ENCODE results near the gene RPGRIP1L. TPM values are rescaled to one million over a fixed set of nuclear protein-coding genes. Genes with fewer than 3 reads are reported as not detected.

The RPGRIP1L gene
- total RNA-seq, 1 donor: 22.0 TPM

DNA sequence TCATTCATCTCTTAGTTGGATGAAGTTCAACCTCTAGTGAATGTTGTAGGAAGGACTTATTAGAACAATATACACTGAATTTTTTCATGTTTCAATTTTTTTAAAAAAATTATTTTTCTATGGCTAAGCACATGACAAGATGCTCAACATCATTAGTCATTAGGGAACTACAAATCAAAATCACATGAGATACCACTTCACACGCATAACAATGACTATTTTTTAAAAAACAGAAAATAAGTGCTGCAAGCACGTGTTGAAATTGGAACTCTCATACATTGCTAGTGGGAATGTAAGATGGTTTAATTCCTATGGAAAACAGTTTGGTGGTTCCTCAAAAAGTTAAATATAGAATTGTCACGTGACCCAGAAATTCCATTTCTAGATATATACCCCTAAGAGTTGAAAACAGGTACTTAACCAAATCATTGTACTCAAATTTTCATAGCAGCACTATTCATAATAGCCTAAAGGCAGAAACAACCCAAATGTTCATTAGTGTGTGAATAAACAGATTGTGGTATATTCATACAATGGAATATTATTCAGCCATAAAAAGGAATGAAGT lies 115.5 kb downstream of the RPGRIP1L start:
- TF ChIP-seq, protein P1, sequence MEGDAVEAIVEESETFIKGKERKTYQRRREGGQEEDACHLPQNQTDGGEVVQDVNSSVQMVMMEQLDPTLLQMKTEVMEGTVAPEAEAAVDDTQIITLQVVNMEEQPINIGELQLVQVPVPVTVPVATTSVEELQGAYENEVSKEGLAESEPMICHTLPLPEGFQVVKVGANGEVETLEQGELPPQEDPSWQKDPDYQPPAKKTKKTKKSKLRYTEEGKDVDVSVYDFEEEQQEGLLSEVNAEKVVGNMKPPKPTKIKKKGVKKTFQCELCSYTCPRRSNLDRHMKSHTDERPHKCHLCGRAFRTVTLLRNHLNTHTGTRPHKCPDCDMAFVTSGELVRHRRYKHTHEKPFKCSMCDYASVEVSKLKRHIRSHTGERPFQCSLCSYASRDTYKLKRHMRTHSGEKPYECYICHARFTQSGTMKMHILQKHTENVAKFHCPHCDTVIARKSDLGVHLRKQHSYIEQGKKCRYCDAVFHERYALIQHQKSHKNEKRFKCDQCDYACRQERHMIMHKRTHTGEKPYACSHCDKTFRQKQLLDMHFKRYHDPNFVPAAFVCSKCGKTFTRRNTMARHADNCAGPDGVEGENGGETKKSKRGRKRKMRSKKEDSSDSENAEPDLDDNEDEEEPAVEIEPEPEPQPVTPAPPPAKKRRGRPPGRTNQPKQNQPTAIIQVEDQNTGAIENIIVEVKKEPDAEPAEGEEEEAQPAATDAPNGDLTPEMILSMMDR (IDR thresholded peaks at IDR 0.05; ENCODE audit: insufficient read depth, low read depth, low read length): no peak
- DNase-seq (ENCODE audit: low read depth): no peak
- no peak overlapping the region for H3K4me3 ChIP-seq (ENCODE audit: low read depth, low read length)

DNA sequence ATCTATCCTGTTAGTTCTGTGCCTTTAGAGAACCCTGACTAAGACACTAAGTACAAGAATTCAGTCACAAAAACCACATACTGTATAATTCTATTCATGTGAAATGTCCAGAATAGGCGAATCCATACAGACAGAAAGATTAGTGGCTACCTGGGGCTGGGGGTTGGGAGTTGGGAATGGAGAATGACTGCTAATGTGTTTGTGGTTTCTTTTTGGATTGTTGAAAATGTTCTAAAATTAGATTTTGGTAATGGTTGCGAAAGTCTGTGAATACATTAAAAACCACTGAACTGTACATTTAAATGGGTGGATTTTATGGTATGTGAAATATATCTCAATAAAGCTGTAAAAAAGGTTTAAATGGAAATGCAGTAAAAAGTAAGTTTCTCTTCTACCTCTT lies 120.3 kb downstream of the RPGRIP1L start:
- TF ChIP-seq, protein P1 (IDR thresholded peaks at IDR 0.05; ENCODE audit: insufficient read depth, low read depth, low read length): no peak
- no peak for DNase-seq (ENCODE audit: low read depth)
- H3K4me3 ChIP-seq (ENCODE audit: low read depth, low read length): no peak overlapping the region

DNA sequence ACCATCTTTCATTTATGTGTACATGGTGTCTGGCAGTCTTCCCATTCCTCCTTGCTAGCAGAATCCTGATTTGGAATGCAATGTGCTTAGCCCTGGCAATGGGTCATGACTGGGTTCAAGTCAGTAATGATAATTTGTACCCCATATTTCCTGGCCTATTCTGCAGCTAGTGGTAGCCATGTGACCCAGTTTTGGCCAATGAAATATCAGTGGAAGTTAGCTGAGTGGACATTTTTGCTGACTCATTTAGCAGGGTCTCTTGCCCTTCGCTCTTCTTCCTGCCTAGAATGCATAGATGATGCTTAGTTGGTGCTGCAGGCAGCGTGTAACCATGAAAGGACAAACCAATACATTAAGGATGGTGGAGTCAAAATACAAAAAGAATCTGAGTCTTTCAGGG lies 121.9 kb downstream of the RPGRIP1L start:
- no peak overlapping the region for H3K4me3 ChIP-seq (ENCODE audit: low read depth, low read length)
- no peak for DNase-seq (ENCODE audit: low read depth)
- TF ChIP-seq, protein P1 (IDR thresholded peaks at IDR 0.05; ENCODE audit: insufficient read depth, low read depth, low read length): no peak

DNA sequence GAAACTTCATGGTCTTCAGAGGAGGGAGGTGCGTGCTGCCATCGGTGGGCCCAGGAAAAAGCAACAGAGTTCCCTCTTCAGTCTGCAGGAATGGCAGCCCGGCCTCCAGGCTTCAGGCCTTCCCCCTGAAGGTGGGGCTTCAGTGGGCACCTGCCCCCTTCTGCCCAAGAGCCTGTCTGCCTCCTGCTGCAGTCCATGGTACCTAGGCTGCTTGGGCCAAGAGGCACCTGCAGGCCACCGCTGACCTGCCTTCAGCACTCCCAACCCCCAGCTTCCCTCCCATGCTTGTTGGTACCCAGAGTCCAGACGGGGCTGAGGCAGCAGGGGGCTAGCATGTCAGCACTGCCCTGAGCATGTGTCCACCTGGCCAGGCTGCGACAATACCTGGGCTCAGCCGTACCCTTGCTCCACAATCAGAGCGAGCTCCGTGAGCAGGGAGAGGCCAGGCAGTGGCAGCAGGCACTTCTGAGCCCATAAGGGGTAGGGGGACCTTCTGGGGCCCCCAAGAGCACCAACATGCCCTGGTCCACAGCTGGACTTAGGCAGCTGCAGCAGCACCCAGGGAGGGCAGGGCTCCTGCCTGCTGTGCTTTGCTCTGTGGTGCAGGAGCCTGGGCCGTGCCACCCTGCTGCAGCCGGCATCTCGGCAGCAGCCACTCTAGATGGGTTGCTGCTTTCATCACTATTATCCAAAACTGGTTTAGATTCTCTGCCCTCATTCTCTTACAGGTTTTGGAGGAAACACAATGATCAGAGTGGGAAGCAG lies 123.4 kb downstream of the RPGRIP1L start:
- TF ChIP-seq, protein P1 (IDR thresholded peaks at IDR 0.05; ENCODE audit: insufficient read depth, low read depth, low read length): no peak
- no peak overlapping the region for H3K4me3 ChIP-seq (ENCODE audit: low read depth, low read length)
- DNase-seq (ENCODE audit: low read depth): no peak

DNA sequence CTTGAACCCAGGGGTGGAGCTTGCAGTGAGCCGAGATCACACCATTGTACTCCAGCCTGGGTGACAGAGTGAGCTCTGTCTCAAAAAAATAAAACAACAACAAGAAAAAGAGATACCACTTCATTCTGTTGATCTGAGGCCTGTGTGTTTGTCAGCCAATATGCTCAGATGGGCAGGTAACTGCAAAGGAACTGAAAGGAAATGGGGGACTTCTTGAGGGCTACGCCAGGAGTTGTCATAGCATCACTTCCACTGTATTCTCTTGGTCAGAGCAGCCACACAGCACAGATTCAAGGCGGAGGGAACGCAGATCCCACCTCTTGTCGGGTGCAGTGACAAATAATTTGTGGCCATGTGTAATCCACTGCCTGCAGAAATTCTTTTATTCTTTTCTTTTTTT lies 126.8 kb downstream of the RPGRIP1L start:
- DNase-seq (ENCODE audit: low read depth): no peak
- TF ChIP-seq, protein P1 (IDR thresholded peaks at IDR 0.05; ENCODE audit: insufficient read depth, low read depth, low read length): no peak
- no peak overlapping the region for H3K4me3 ChIP-seq (ENCODE audit: low read depth, low read length)

DNA sequence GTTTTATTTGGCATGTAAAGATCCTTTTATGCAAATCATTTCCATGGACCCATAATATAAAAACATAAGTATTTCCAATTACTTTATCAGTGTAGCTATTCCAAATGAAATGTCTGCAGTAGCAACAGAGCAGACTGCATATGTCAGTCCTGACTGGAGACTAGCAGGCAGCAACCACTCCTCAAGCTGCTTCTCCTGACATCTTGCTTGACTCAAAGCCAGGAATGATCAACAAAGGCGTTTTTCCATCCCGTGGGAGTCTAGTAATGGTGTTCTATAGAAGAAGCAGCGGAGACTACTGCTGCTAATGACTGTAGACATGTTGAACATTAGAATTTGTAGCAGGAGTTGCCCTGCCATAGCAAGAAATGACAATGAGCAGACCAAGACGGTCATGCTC lies 127.4 kb downstream of the RPGRIP1L start:
- DNase-seq (ENCODE audit: low read depth): no peak
- TF ChIP-seq, protein P1 (IDR thresholded peaks at IDR 0.05; ENCODE audit: insufficient read depth, low read depth, low read length): no peak
- H3K4me3 ChIP-seq (ENCODE audit: low read depth, low read length): no peak overlapping the region

All from fibroblast of villous mesenchyme (primary cell).